Effector CD8-positive, alpha-beta T cell (primary cell): ENCODE results near the gene TEX19.

Source experiments
- DNase-seq: peaks from one replicate; lab custom pipeline; 2025; lab: John Stamatoyannopoulos, UW

The TEX19 gene

DNA sequence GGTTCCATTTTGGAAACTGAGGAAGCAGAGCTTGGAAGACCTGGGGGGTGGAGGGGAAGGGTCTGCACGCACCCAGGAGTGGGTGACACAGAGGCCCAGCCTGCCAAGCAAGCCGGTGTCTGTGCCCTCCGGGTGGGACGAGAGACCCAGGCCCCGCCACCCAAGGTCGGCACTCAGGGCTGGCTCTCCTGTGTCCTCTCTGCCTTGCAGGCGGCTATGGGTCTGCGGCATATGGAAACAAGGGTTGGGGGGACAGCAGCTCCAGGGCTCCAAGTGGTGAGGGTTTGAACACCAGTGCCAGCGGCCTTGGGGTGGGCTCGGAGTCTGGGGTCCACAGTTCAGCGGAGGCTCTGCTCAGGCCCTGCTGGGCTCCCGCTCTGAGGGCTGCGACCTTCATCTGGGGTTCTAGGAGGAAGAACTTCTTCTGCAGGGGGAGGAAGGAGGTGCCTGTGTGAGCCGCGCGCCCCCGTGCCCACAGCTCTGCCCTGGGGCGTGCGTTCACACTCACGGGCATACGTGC is 37.0 kb upstream of the TEX19 start:
- no peak for DNase-seq

DNA sequence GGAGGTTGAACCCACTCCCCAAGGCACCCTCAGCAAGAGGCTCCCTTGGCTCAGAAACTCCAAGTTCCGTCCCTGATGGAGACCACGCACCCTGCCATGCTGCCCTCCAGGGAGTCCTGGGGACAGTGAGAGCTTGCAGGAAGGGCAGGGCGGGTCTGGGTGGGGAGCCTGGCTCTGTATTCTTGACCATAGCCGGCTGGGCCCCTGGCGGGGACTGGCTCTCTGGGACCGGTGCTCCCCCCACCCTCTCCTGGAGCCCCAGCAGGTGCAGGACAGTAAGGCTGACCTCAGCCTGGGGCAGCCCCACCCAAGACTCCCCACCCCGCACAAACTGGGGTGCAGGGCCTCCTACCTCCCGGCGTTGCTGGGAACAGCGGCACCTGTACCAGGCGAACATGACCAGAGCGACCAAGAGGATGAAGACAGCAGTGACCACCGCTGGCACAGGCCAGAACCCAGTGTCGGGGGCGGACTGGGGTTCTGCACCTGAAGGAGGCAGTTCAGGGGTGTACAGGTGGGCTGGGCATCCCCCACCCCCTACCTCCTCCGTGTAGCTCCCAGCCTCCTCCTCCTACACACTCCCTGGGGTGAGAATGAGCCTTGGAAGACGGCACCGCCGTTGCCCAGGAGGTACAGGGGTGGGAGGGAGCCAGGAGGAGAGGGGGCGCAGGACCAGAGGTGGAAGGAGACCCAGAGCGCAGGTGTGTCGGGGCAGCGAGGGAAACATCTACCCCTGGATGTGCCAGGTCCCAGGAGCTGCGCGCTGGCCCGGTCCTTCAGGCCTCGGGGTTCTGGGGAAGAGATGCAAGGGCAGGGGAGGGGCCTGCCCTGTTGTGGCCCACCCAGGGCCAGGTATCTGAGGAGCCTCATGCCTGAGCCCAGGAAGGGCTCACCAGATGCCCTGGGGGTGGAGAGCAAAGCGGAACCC is 36.3 kb upstream of the TEX19 start:
- DNase-seq = no peak

DNA sequence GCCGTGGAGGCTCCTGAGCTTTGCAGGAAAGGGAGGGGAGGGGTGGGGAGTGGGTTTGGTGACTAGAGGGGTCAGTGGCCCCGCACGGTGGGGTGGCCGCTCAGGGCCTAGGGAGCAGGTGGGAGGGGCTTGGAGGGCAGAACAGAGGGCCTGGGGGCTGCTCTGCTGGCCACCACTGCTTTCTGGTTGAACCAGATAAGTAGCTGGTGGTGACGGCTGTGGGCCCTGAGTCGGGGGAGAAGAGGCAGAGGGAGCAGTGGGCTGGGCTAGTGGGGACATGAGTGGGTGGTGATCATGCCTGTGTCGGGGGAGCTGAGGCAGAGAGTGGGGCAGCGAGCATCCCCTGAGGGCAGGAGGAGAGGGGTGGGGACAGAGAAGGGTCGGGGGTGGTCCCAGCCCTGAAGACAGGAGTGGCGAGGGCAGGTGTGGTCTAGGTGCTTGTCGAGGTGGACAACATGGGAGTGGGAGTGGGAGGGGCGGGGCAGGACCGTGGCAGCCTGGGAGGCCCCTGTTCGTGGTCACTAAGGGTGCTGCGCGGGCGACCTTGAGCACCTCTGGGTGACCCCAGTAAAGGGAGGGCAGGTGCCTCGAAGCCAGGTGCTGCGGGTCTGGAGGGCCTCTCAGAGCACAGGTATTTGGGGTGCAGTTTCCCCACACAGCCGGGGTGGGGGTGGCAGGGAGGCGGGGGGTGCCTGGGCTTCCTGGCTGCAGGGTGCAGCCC is 35.4 kb upstream of the TEX19 start:
- no peak for DNase-seq

DNA sequence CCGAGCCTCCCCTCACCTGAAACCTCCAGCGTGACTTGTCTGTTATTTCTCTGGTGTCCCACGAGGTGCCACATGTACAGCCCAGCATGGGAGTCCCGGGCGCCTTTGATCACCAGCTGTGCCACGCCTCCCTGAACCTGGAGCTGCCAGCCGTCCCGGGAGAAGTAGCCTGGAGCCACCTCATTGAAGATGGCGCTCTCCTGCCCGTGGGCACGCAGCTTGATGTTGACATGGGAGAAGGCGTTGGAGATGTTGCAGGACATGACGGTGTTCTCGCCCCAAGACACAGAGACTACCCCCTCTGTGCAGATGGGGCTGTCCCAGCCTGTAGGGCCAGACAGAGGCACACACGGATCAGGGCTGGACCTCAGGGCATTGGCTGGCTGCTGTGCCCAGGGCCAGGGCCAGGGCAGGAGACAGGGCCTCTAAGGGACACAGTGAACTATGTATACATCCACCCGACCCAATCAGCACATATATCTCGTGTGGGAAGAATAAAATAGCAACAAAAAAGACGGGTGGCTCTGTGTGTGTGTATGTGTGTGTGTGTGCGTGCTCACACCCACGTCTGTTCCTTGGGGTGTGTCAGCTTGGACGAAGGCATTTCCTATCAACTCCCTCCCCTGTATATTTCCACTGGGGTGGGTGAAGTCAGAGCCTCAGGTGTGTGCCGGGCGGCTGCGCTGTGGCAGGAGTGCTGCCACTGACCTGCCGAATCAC is 34.3 kb upstream of the TEX19 start:
- DNase-seq = no peak

DNA sequence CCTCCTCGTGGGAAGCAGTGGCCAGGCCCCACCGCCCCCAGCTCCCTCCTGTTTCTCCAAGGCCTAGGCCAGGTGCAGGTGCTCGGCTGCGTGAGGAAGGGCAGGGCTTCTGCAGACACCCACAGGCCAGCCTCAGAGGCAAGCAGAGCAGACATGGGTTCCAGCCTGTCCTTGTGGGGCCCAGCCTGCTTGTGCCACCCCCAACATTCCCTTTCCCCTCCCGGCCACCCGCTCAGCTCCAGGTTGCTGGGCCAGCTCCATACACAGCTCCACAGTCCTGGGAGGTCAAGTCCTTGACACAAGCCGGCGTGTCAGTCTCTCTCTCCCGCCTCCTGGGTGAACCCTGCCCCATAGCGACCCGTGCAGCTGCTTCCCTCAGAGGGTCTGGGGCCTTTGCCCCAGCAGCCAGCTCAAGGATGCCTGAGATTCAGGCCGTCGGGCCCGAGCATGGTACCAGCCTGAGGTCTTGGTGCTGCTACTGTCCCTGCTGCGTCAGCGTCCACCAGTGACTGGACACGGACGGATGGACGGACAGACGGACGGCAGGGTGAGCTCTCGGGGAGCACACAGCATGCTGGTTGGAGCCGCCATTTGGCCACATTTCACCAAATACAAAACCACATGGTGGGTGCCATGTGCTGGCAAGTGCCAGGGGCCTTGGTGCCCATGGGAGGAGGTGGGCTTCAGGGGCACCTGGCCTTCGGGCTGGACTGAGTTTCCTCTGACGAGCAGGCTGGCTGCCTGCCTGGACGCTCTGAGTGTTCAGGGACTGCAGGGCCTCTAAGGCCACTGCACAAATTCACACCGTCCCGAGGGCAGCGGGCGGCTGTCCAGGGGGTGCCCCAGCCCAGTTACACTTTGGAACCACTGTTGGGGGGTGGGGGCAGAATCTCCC is 33.5 kb upstream of the TEX19 start:
- no peak for DNase-seq

DNA sequence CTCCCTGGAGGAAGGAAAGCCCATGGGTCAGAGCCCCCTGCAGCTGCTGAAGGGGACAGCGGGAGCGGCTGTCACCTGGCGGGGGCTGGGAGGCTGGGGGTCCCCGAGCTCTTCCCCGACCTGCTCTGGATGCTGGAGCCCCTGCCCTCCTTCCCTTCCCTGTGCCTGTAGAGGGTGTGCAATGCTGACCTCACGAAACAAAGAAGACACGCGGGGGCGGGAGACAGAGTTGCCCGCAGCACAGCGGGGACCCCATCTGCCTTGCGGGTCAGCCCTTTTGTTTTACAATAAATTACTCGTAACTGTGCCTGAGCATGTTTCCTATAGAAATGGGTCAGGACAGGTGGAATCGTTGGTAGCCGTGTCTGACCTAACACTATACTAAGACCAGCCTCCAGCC is 31.8 kb upstream of the TEX19 start:
- DNase-seq = no peak

DNA sequence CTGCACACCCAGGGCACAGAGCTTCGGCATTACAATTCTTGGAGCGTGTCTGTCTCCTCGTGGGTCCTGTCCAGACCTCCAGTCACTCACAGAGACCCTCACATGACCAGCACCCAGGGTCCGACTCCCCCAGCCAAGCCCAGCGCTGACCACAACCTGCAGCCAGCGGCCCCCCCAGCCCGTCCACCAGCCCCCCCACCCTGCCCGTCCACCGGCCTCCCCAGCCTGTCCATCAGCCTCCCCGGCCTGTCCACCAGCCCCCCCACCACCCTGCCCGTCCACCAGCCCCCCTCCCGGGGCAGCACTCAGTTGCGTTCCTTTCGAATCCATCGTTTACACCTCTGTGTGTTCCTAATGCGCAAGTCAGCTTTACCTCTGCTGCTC is 31.3 kb upstream of the TEX19 start:
- no peak for DNase-seq

DNA sequence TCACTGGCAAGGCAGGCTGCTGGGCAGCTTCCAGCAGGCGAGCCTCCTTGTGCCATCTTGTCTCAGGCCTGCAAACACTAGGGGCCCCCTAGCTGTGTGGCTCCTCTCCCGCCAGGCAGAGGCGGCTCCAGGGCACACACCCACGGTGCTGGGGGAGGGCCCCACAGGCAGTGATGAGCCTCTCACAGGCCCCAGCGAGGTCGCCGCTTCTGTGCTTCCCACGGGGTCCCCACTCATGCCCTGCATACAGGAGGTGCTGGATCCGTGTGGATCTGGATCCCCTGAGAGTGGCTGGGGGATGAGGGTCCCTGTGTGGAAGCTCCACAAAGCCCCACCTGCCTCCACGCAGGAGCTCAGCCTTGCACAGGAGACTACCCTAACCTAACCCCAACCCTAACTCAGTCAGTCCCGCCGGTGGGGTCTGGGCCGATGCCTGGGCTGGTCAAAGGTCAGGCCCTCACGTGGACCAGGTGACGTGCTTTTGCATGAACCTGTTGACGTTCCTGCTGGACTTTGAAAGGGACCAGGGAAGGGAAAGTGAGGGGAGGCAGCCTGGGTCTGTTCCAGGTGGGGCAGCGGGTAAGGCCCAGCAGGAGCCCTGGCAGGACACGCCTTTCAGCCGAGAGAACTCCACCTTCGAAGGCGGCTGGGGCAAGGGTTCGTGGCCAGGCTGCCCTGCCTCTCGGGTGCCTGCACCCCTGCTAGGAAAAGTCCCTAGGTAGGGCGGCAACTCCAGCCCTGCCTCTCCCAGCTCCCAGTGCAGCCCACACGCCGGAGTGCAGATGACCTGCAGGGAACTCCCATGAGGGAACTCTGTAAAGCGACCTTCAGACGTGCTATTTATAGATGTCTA is 30.7 kb upstream of the TEX19 start:
- DNase-seq = no peak

DNA sequence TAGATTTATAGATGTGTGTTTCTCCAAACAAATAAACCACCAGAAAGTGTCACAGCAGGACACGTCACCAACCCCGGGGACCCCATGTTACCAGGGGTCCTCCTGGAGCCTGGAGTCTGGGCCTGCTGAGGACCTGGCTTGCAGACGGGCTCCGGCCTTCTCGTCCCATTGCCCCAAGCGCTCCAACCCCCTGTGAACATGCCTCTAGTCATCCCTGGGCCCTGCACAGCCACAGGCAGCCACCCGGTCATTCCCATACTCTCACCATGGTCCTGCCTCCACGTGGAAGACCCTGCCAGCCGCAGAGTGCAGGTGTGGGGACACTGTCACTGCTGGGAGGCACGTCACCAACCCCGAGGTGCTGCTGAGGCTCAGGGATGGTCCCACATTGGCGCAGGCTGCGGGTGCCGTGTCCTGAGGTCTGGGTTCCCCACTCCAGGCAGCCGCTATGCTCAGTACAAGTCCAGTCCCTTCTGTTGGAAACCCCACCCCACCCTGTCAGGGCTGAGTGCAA is 30.0 kb upstream of the TEX19 start:
- no peak for DNase-seq

DNA sequence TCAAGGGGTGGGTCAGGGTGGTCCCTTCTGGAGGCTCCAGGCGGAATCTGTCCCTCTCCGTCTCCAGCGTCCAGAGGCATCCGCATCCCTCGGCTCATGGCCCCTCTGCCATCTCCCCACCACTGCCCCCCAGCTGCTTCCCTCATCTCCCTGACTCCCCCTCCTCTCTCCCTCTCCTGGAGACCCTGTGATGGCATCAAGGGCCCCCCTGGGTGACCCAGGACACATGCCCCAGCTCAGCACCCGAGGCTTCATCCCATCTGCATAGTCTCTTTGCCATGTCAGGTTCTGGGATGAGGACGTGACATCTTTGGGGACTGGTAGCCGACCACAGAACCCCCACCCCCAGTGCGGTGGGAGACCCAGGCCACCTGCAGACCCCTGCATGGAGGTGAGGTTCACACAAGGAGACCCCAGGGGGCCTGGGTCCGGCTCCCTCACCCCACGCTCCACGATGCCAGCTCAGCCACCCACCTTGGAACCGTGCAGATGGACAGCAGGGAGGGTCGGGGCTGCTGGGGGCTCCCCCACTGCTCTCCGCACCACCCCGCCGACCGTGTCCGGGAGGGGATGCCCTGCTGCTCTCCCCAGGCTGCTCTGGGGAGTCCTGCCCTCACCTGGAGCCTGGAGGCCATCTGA is 29.2 kb upstream of the TEX19 start:
- no peak for DNase-seq

DNA sequence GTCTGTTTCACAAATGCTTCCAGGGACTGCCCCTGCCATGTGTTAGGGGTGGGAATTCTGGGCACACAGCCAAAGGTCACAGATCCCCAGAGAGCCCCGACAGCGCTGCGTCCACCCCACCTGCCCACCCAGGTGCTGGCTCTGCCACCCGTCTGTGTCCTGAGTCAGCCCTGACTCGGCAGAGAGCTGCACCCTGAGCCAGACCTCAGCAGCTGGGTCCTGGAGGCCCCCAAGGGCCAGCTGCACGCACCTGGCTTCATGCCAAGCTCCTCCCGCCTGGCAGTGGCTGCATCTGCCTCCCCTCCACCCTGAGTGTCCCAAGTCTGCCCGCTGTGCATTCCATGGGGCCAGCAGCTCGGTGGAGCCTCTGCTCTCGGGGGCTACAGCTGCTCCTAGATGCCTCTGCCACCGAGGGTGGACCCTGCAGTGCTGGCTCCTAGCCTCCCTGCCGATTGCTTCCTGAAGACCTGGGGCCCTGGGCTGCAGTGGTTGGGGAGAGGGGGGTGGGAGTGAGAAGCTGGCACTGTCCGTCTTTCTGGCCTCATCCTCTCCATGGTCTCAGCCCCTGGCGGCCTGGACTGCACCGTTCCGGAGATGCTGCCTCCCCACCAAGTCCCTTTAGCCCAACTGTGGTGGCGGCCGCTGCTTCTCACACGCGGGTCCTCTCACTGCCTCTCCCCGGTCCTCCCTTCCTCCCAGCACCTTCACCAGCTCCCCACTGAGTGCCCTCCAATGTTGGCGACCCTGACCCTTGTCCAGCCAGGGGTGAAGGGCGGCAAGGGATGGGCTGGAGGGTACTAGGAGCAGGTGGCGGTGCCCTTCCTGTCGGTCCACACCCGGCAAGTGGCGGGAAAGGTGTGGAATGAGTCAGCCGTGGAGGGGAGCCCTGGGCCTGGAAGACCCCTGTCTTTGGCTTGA is 28.5 kb upstream of the TEX19 start:
- no peak for DNase-seq

DNA sequence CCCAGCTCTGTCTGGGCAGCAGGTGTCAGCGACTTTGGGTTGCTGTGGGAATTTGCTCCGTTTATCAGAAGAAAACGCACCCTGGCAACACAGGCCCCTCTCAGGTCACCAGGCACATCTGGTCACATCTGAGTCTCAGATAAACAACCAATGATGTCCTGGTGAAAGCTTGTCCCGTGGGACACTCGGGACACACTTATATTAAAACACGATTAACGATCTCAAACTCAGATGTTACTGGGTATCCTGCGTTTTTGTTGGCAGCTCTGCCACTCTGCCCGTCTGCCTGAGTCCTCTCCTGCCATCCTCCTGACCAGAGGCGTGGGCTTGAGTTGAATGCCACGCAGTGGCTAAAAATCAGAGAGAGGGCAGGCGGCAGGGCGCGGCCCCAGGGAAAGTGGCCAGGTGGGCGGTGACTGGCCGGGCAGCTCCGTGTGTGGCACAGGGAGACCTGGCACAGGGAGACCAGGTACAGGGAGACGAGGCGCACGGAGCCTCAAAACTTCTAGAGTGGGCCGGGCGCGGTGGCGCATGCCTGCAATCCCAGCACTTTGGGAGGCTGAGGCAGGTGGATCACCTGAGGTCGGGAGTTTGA is 27.6 kb upstream of the TEX19 start:
- DNase-seq = no peak

DNA sequence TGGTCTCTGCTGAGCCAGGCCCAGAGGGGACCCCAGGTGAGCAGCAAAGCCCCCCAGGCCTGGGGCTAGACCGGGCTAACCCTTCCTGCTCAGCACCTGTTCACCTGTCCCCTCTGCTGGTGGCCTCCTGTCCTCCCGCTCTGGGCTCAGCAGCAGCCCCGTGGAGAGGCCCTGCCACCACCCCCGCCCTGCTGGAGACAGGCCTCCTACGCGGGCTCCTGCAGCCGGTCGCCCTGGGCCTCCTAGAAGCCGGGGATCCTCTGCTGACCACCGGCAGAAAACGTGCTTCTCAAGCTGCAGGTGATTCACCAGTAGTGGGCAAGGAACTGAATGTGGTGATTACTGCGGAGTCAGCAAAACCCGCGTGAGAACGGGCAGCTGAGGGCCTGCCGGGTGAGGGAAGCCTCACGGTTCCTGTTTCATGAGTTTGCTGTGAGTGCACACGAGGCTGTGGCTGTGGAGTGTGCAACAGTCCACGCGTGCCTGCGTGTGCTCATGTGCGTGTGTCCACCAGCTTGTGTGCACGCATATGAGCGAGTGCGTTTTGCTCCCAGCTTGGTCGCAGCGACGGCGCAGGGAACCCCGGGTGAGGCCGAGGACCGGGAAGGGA is 26.3 kb upstream of the TEX19 start:
- no peak for DNase-seq

DNA sequence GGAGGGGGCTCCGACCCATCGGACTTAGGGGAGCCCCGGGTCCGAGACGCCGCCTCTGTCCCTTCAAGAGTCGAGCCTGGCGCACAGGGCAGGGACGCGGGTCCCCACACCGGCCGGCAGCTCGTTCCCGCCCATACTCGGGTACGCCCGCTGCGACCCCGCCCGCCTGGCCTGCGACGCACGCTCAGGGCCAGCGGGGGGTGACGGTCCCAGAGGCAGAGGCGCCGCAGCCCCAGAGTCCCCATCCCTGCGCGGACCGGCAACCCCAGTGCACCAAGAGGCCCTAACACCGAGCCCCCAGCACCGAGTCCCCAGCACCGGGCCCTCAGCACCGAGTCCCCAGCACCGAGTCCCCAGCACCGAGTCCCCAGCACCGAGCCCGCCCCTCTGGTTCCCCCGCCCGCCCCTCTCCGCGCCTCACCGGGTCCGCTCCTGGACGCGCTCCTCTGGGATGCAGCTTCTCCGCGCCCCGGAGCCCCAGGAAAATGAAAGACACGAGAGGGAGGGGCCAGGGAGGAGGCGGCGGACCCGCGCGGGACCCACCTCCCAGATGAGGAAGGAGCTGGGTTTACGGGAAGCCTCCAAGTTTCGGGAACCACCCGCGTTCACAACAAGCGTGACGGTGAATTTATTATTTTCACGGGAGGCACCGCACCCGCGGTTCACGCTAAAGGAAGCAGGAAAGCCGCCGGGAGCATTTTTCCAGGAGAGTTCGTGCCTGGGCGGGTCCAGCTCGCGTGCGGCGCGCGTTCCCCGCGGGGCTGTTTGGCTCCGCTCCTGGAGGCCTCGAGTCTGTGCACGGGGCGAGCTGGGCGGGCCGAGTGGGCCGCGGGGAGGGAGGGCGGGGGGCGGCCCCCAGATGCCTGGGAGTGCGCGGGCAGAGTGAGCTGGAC is 25.5 kb upstream of the TEX19 start, which contains the start of gene SECTM1:
Gene SECTM1 (minus strand): TSS at position 488 of the 893 bp plus-strand sequence. CDS start 6,526 bp downstream, outside the sequence.
- no peak for DNase-seq

DNA sequence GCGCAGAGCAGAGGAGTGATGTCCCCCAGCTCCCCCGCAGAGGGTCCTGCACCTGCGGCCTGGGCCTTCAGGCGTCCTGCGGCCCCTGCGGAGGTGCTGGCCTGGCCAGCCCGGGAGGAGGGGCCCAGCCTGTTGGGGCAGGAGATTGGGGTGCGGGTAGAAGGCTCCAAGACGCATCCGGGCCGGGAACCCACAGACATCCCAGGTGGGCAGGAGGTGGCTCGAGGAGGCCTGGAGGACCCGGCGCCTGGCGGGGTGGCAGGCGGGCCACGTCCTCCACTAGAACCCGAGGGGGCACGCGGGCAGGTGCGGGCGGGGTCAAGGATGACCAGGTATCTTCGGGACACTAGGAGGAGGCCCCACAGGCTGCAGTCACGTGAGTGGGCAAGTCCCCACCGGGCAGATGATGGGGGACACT is 24.8 kb upstream of the TEX19 start:
- no peak for DNase-seq

DNA sequence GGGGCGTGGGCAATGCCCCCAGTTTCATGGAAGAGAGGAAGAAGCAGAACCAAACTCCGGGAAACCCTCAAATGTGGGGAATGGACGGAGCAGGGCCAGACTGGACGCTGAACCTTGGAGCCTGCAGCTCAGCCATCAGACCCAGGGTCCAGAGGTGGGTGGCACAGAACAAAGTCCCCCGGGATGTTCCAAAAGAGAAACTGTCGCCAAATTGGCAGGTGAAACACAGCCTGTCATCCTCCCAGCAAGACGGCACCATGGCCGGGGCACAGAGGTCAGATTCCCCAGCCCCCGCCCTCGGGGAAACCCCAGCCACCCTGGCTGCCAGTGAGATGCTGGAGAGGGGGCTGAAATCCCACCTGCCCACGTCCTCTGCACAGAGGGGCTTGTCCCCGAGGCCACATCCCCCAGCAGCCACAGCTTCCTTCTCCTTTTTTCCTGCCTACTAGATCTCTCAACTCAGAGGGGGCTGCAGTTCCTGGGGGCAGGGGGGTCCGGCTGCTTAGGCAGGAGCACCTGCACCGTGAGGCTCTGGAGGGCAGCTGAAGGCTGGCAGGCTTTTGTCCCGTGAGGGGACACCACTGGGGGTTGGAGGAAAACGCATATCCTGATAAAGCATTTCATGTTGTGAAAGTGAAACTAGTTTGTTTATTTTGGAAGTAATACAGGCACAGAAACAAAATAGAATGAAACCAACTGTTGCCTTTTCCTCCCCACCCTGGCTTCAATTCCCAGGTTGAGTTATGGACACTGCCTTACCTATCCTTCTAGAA is 24.2 kb upstream of the TEX19 start:
- DNase-seq = no peak
